Mammary epithelial cell (primary cell): ENCODE measurements around the gene HMGN1.

Source experiments
- CTCF ChIP-seq, 2 donors: IDR thresholded peaks in 1 of 2; conservative IDR thresholded peaks in 1 of 2; 2 replicates each; pipeline ENCODE4 v1.5.1; 2011 to 2012; ENCODE audit warnings: inconsistent platforms in 2 of 2, low read length in 2 of 2, mild to moderate bottlenecking in 2 of 2, control low read depth in 1 of 2, low read depth in 1 of 2; ENCODE audit not compliant: insufficient read depth in 1 of 2; ENCODE audit errors: extremely low read depth in 1 of 2
- EZH2 ChIP-seq: IDR thresholded peaks from 2 replicates; pipeline ENCODE4 v1.6.1; 2012; ENCODE audit warnings: low read length, inconsistent platforms, borderline replicate concordance

DNA sequence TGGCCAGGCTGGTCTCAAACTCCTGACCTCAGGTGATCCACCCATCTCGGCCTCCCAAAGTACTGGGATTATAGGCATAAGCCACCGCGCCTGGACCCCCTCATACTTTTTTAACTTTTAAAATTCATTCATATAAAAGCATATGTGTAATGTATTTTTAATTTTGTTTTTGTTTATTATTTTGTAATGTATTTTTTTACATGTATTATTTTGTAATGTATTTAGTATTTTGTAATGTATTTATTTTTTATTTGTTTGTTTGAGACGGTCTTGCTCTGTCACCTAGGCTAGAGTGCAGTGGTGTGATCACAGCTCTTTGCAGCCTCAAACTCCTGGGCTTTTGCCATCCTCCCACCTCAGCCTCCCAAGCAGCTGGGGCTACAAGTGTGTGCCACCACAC lies 23.4 kb downstream of the HMGN1 start:
- TF ChIP-seq CTCF (conservative IDR thresholded peaks at IDR 0.05 in 1 of 2, IDR thresholded peaks at IDR 0.05 in 1 of 2; ENCODE audit: extremely low read depth in 1 of 2, insufficient read depth in 1 of 2, low read depth in 1 of 2, low read length in 2 of 2) (no peak), EZH2 (no peak)
